Esophagus muscularis mucosa (tissue), 4 donors: Measurements from ENCODE around the gene CRLF2.

Experiments used
- CTCF ChIP-seq, 3 experiments: fragments of 200-600 bp in 2 of 3; fragments of 450-650 bp in 1 of 3; sonication (generic) in 2 of 3; IDR thresholded peaks; one replicate each; pipeline ENCODE4 v1.5.1; 2017 to 2019; ENCODE audit warnings: antibody characterized with exemption in 3 of 3, mild to moderate bottlenecking in 2 of 3, moderate library complexity in 1 of 3
- EP300 ChIP-seq: sonication (generic); formaldehyde crosslinking; IDR thresholded peaks from one replicate; pipeline ENCODE4 v1.6.1; 2017; ENCODE audit warnings: antibody characterized with exemption
- POLR2A ChIP-seq: fragments of 450-650 bp; IDR thresholded peaks from one replicate; pipeline ENCODE4 v1.6.1; 2017; ENCODE audit warnings: antibody characterized with exemption, moderate library complexity, mild to moderate bottlenecking, low read depth
- POLR2AphosphoS5 ChIP-seq, 2 donors: sonication (generic); formaldehyde crosslinking; IDR thresholded peaks; one replicate each; pipeline ENCODE4 v1.6.1; 2017; ENCODE audit warnings: antibody characterized with exemption in 2 of 2

- TF ChIP-seq CTCF (IDR thresholded peaks at IDR 0.05) = no peak
- TF ChIP-seq POLR2A = no peak
- TF ChIP-seq EP300 = no peak
- no peak for TF ChIP-seq POLR2AphosphoS5 (IDR thresholded peaks at IDR 0.05)
Measured at GRCh38 chrX:1150569-1151347, 61.7 kb downstream of the CRLF2 start.
